DOHH2 (cell line): ENCODE measurements around the gene PYGB.

Experiments used
- H3F3A ChIP-seq: fragments of 200-600 bp; sonication (generic), shearing (Covaris generic); 2 replicates; pipeline ENCODE4 v1.6.0; 2016; ENCODE audit warnings: antibody characterized with exemption, mild to moderate bottlenecking; ENCODE audit not compliant: control insufficient read depth, insufficient read depth
- H3K27ac ChIP-seq: fragments of 200-600 bp; sonication (generic); 2 replicates; pipeline ENCODE4 v1.5.1; 2014; ENCODE audit warnings: low read depth, mild to moderate bottlenecking, low read length, moderate library complexity
- H3K27me3 ChIP-seq: fragments of 200-600 bp; sonication (generic); 2 replicates; pipeline ENCODE4 v1.6.1; 2014; ENCODE audit warnings: mild to moderate bottlenecking, low read length, mixed read lengths; ENCODE audit not compliant: control insufficient read depth
- H3K36me3 ChIP-seq: fragments of 200-600 bp; sonication (generic); 2 replicates; pipeline ENCODE4 v1.6.1; 2014; ENCODE audit warnings: mild to moderate bottlenecking, low read length, moderate library complexity, mixed read lengths; ENCODE audit not compliant: control insufficient read depth
- H3K4me1 ChIP-seq: fragments of 200-600 bp; sonication (generic); 2 replicates; pipeline ENCODE4 v1.6.1; 2014; ENCODE audit warnings: mild to moderate bottlenecking, low read length, mixed read lengths; ENCODE audit not compliant: control insufficient read depth
- H3K4me2 ChIP-seq: fragments of 200-600 bp; sonication (generic); 2 replicates; pipeline ENCODE4 v1.6.0; 2014; ENCODE audit warnings: mild to moderate bottlenecking, low read length, moderate library complexity
- H3K4me3 ChIP-seq: fragments of 200-600 bp; sonication (generic); 2 replicates; pipeline ENCODE4 v1.5.1; 2014; ENCODE audit warnings: mild to moderate bottlenecking, low read length, mixed read lengths
- H3K79me2 ChIP-seq: fragments of 200-600 bp; sonication (generic); 2 replicates; pipeline ENCODE4 v1.6.1; 2014; ENCODE audit warnings: mild to moderate bottlenecking, low read length, mixed read lengths; ENCODE audit not compliant: control insufficient read depth
- H3K9me2 ChIP-seq: fragments of 200-600 bp; sonication (generic); replicated peaks from 2 replicates; pipeline ENCODE4 v1.6.1; 2014; ENCODE audit warnings: mild to moderate bottlenecking, low read length, mixed read lengths; ENCODE audit not compliant: control insufficient read depth
- H3K9me3 ChIP-seq: fragments of 200-600 bp; sonication (generic); 2 replicates; pipeline ENCODE4 v1.6.1; 2014; ENCODE audit warnings: antibody characterized with exemption, low read length, mixed read lengths; ENCODE audit not compliant: control insufficient read depth, insufficient read depth
- H4K20me1 ChIP-seq: fragments of 200-600 bp; sonication (generic); 2 replicates; pipeline ENCODE4 v1.6.0; 2014; ENCODE audit warnings: low read depth, mild to moderate bottlenecking, antibody characterized with exemption, low read length, moderate library complexity; ENCODE audit not compliant: control insufficient read depth, insufficient read depth
- CTCF ChIP-seq: fragments of 200-600 bp; sonication (generic); IDR thresholded peaks from one replicate; pipeline ENCODE4 v1.5.1; 2014; ENCODE audit warnings: antibody characterized with exemption, mild to moderate bottlenecking, low read depth, low read length; ENCODE audit not compliant: poor library complexity, severe bottlenecking
- EZH2phosphoT487 ChIP-seq: fragments of 200-600 bp; sonication (generic); IDR thresholded peaks from 2 replicates; pipeline ENCODE4 v1.6.1; 2017; ENCODE audit warnings: borderline replicate concordance, mild to moderate bottlenecking, antibody characterized with exemption, low read length, moderate library complexity, mixed read lengths

PYGB gene

GRCh38 chr20:25302596-25302995 is 54.7 kb downstream of the PYGB start:
- Histone ChIP-seq H4K20me1 (no peaks in the 10 kb centered on the region; the same call in 1 of the 2 replicates), H3K4me1 (no peaks in the 10 kb centered on the region), H3K79me2 (no peaks in the 10 kb centered on the region), H3K9me3 (no peaks in the 10 kb centered on the region), H3F3A (no peaks in the 10 kb centered on the region), H3K9me2 (no peaks in the 10 kb centered on the region), H3K27me3 (no peaks in the 10 kb centered on the region), H3K4me2 (no peak overlapping the region), H3K27ac (no peak overlapping the region), H3K4me3 (no peak overlapping the region), H3K36me3 (no peaks in the 10 kb centered on the region; the same call in 1 of the 2 replicates)
- no peak for TF ChIP-seq CTCF
- TF ChIP-seq EZH2phosphoT487, result no peak

- H3K36me3 ChIP-seq, result no peaks in the 10 kb centered on the region
- TF ChIP-seq CTCF, result no peak
- TF ChIP-seq EZH2phosphoT487, result no peak
- no peaks in the 10 kb centered on the region for H3K4me1 ChIP-seq
Observed at GRCh38 chr20:25303292-25304024, 55.6 kb downstream of the PYGB start.

GRCh38 chr20:25304025-25304549 is 56.2 kb downstream of the PYGB start:
- Histone ChIP-seq H3K9me2 (no peaks in the 10 kb centered on the region), H3K27ac (no peak overlapping the region)
- TF ChIP-seq CTCF, result no peak
- no peak for TF ChIP-seq EZH2phosphoT487

More at GRCh38 chr20:25303292-25304024, 55.6 kb downstream of the PYGB start:
- no peak overlapping the region for H3K4me3 ChIP-seq
- no peaks in the 10 kb centered on the region for H3K79me2 ChIP-seq
- H3K9me2 ChIP-seq, result no peaks in the 10 kb centered on the region
- H3K9me3 ChIP-seq, result no peaks in the 10 kb centered on the region
- no peak overlapping the region for H3K4me2 ChIP-seq
- H3K27me3 ChIP-seq, result no peaks in the 10 kb centered on the region
- H3K27ac ChIP-seq, result no peak overlapping the region
- no peaks in the 10 kb centered on the region for H3F3A ChIP-seq
- H4K20me1 ChIP-seq, result no peaks in the 10 kb centered on the region

More at GRCh38 chr20:25304025-25304549, 56.2 kb downstream of the PYGB start:
- Histone ChIP-seq H3K9me3 (no peaks in the 10 kb centered on the region), H3K27me3 (no peaks in the 10 kb centered on the region), H3K36me3 (no peaks in the 10 kb centered on the region), H3K4me3 (no peak overlapping the region), H3K79me2 (no peaks in the 10 kb centered on the region), H4K20me1 (no peaks in the 10 kb centered on the region), H3F3A (no peaks in the 10 kb centered on the region), H3K4me1 (no peaks in the 10 kb centered on the region), H3K4me2 (no peak overlapping the region)
